ENCODE measurements around the gene ERI3. TPM values are rescaled to one million over a fixed set of nuclear protein-coding genes. Genes with fewer than 3 reads are reported as not detected.

Gene ERI3
- polyA plus RNA-seq, 2 of the 4 experiments (the other 2 are of a cell fraction): 43.4 to 44.7 TPM

DNA sequence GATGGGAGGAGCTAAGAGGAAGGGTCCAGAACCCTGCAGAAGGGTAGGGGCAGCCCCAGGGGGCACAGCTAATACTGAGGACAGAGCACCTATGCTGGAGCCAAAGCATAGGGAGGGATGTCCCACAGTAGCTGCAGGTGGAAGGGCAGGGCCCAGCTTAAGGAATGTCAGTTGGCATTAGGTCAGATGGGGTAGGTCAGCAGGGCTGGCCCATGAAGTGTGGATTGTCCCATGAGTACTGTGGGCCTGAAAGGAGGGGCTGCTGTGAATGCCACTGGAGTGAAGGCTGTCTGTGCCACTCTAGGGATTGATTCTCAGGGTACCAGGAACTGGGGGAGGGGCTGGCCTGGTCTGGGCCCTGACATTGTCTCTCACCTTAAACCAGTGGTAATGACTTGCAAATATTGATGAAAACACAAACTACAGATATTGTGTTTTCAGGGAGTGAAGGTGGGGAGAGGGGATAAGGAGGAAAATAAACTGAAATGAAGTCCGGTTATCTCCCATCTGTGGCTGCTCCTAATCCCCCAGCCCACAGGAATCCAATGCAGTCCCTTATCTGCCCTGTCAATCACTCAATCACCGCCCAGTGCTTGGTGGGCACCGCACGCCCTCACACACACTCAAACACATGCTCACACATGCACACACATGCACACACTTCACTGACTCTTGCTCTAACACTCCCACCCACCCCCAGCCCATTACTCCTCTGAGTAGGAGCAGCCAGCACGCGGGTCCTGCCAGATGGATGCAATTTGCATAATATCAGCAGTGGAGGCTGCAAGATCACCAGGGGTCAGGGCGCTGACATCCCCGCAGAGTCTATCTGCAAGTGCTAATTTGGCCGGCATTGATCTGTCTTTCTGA, 114.0 kb downstream of the ERI3 start:
- CTCF ChIA-PET: interaction anchor here (0.7 to 0.8 kb wide), 2 partner anchors 8 to 23 kb away, joined by 4 read pairs; no protein-coding TSS in a partner anchor

GRCh38 chr1:44239961-44240371, 115.1 kb downstream of the ERI3 start:
- DNase-seq (ENCODE audit: low read depth in 1 of 2, low spot score in 1 of 2): no peak
- no CpG with 5 or more reads among the region's 3 CpGs for WGBS (ENCODE audit: missing lambda C conversion rate)
- POLR2A ChIA-PET: no interaction called here
- TF ChIP-seq PHF8 (IDR thresholded peaks at IDR 0.05; ENCODE audit: borderline replicate concordance, low read depth): no peak
- TF ChIP-seq HOXB13 (CRISPR knock-in tag; IDR thresholded peaks at IDR 0.05; ENCODE audit: low read depth): no peak
- no peak for TF ChIP-seq CHD4 (IDR thresholded peaks at IDR 0.05; ENCODE audit: borderline replicate concordance)
- no peak for TF ChIP-seq MYC (IDR thresholded peaks at IDR 0.05; ENCODE audit: borderline replicate concordance, low read length)
- TF ChIP-seq ZNF302 (CRISPR knock-in tag; IDR thresholded peaks at IDR 0.05): no peak
- TF ChIP-seq TFCP2L1 (CRISPR knock-in tag; IDR thresholded peaks at IDR 0.05): no peak
- TF ChIP-seq RCOR1 (IDR thresholded peaks at IDR 0.05; ENCODE audit: low read depth, low read length): no peak
- TF ChIP-seq, protein P1, sequence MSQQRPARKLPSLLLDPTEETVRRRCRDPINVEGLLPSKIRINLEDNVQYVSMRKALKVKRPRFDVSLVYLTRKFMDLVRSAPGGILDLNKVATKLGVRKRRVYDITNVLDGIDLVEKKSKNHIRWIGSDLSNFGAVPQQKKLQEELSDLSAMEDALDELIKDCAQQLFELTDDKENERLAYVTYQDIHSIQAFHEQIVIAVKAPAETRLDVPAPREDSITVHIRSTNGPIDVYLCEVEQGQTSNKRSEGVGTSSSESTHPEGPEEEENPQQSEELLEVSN (IDR thresholded peaks at IDR 0.05; ENCODE audit: borderline replicate concordance, low read depth): no peak
- TF ChIP-seq CHD2 (IDR thresholded peaks at IDR 0.05; ENCODE audit: low read length, partially characterized antibody): no peak
- TF ChIP-seq, protein P2, sequence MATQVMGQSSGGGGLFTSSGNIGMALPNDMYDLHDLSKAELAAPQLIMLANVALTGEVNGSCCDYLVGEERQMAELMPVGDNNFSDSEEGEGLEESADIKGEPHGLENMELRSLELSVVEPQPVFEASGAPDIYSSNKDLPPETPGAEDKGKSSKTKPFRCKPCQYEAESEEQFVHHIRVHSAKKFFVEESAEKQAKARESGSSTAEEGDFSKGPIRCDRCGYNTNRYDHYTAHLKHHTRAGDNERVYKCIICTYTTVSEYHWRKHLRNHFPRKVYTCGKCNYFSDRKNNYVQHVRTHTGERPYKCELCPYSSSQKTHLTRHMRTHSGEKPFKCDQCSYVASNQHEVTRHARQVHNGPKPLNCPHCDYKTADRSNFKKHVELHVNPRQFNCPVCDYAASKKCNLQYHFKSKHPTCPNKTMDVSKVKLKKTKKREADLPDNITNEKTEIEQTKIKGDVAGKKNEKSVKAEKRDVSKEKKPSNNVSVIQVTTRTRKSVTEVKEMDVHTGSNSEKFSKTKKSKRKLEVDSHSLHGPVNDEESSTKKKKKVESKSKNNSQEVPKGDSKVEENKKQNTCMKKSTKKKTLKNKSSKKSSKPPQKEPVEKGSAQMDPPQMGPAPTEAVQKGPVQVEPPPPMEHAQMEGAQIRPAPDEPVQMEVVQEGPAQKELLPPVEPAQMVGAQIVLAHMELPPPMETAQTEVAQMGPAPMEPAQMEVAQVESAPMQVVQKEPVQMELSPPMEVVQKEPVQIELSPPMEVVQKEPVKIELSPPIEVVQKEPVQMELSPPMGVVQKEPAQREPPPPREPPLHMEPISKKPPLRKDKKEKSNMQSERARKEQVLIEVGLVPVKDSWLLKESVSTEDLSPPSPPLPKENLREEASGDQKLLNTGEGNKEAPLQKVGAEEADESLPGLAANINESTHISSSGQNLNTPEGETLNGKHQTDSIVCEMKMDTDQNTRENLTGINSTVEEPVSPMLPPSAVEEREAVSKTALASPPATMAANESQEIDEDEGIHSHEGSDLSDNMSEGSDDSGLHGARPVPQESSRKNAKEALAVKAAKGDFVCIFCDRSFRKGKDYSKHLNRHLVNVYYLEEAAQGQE (IDR thresholded peaks at IDR 0.05): no peak
- no peak for TF ChIP-seq RARB (CRISPR knock-in tag; IDR thresholded peaks at IDR 0.05)
- no peak for TF ChIP-seq HDAC2 (IDR thresholded peaks at IDR 0.05)
- TF ChIP-seq, protein P3, sequence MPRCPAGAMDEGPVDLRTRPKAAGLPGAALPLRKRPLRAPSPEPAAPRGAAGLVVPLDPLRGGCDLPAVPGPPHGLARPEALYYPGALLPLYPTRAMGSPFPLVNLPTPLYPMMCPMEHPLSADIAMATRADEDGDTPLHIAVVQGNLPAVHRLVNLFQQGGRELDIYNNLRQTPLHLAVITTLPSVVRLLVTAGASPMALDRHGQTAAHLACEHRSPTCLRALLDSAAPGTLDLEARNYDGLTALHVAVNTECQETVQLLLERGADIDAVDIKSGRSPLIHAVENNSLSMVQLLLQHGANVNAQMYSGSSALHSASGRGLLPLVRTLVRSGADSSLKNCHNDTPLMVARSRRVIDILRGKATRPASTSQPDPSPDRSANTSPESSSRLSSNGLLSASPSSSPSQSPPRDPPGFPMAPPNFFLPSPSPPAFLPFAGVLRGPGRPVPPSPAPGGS (IDR thresholded peaks at IDR 0.05): no peak
- no peak for TF ChIP-seq MAX (IDR thresholded peaks at IDR 0.05)
- TF ChIP-seq, protein P4, sequence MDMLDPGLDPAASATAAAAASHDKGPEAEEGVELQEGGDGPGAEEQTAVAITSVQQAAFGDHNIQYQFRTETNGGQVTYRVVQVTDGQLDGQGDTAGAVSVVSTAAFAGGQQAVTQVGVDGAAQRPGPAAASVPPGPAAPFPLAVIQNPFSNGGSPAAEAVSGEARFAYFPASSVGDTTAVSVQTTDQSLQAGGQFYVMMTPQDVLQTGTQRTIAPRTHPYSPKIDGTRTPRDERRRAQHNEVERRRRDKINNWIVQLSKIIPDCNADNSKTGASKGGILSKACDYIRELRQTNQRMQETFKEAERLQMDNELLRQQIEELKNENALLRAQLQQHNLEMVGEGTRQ (IDR thresholded peaks at IDR 0.05): no peak

More for the DNA sequence above, 114.0 kb downstream of the ERI3 start:
- Histone ChIP-seq H3K4me1 (no peaks in the 10 kb centered on the region), H3K27ac (no peak overlapping the region), H3K4me2 (no peak overlapping the region), H3K9me3 (no peaks in the 10 kb centered on the region), H3K4me3 (no peak overlapping the region)
- WGBS (ENCODE audit: missing lambda C conversion rate): 97% methylated on average over 7 of the region's 9 CpGs
- DNase-seq (ENCODE audit: low read depth in 1 of 2, low spot score in 1 of 2) (no peak), FAIRE-seq (no peak), ATAC-seq (no peak)
- POLR2A ChIA-PET: no interaction called here
- TF ChIP-seq, protein P5, sequence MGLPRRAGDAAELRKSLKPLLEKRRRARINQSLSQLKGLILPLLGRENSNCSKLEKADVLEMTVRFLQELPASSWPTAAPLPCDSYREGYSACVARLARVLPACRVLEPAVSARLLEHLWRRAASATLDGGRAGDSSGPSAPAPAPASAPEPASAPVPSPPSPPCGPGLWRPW (IDR thresholded peaks at IDR 0.05): no peak
- TF ChIP-seq PBX3 (IDR thresholded peaks at IDR 0.05) (no peak), JUNB (IDR thresholded peaks at IDR 0.05) (no peak), SREBF2 (IDR thresholded peaks at IDR 0.05) (no peak), ELK1 (IDR thresholded peaks at IDR 0.05; ENCODE audit: low read depth, low read length) (no peak), SMC3 (IDR thresholded peaks at IDR 0.05) (no peak)
- TF ChIP-seq, protein P3 (IDR thresholded peaks at IDR 0.05): no peak

More at GRCh38 chr1:44239961-44240371, 115.1 kb downstream of the ERI3 start:
- Histone ChIP-seq H3K27ac (no peak overlapping the region; a peak in 1 of 6 replicates), H3K4me3 (no peak overlapping the region), H3K4me1 (no peaks in the 10 kb centered on the region), H3K4me2 (no peak overlapping the region), H3K9me3 (no peaks in the 10 kb centered on the region)
- ATAC-seq: no peak
- CTCF ChIA-PET: interaction anchor here (0.7 to 1.0 kb wide), 4 partner anchors 9 to 78 kb away, joined by 3 to 4 read pairs (median 3); no protein-coding TSS in a partner anchor
- FAIRE-seq: no peak
